Effector memory CD8-positive, alpha-beta T cell (primary cell): ENCODE measurements around the gene FAM240B.

Source experiments
- ATAC-seq: fragments of 150-1000 bp; cut with Tn5 transposase; replicated peaks from 2 replicates; pipeline ENCODE4 v1.10.0; 2021; ENCODE audit warnings: mild to moderate bottlenecking, moderate library complexity
- DNase-seq, 3 experiments: peaks; one replicate each; pipeline ENCODE4 v3.0.0; 2021
- H3K27ac Mint-ChIP-seq, 2 donors: one replicate each; pipeline ENCODE4 v1.8.0; 2022; ENCODE audit warnings: mild to moderate bottlenecking in 2 of 2, mixed read lengths in 2 of 2, moderate library complexity in 2 of 2
- H3K27me3 Mint-ChIP-seq, 2 donors: one replicate each; pipeline ENCODE4 v1.8.0; 2022; ENCODE audit warnings: mixed read lengths in 2 of 2
- H3K36me3 Mint-ChIP-seq: one replicate; pipeline ENCODE4 v1.8.0; 2022; ENCODE audit warnings: mild to moderate bottlenecking, moderate library complexity, mixed read lengths; ENCODE audit not compliant: insufficient read depth
- H3K4me1 Mint-ChIP-seq, 2 donors: one replicate each; pipeline ENCODE4 v1.8.0; 2022; ENCODE audit warnings: low read depth in 2 of 2, mixed read lengths in 2 of 2
- H3K4me3 Mint-ChIP-seq, 2 donors: one replicate each; pipeline ENCODE4 v1.8.0; 2022; ENCODE audit warnings: mild to moderate bottlenecking in 2 of 2, mixed read lengths in 2 of 2, moderate library complexity in 2 of 2
- H3K9me3 Mint-ChIP-seq, 2 donors: one replicate each; pipeline ENCODE4 v1.8.0; 2022; ENCODE audit warnings: mixed read lengths in 2 of 2

The FAM240B gene

DNA sequence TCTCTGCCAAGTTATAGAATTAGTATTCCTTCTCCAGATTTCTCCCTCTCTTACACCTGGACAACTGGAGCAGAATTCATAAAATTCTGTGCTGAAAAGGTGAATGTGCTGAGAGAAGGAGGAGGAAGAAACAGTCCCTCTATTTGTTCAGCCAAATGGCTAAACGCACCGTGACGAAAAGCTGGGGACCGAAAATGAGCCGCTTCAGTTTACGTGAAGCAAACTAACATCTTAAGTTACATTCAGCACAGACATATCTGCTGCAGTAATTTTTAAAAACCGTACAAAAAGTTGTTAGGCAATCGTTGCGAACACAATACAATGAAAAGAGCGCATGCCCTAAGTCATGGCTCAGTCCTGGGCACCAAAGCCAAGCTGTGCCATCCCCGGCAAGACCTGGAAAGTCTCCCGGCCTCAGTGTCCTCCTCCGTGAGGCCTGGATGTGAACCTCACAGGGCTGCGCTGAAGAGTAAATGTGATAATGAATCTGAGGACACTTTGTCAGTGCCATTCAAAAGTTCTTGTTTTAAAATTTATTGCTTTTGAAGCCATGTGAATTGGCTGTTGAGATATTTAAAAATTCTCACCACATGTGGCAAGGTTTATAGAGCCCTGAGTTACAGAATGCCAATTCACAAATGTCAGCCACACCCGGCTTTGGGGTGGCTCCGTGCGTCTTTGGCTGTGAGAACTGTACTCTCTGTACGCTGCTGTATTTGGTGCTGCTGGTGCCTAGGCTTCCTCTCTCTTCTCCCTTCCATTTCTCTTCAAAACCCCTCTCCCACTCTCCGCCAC is 46.3 kb downstream of the FAM240B start:
- Mint-ChIP-seq H3K36me3 (no peaks in the 10 kb centered on the region), H3K4me1 (peaks cover 4 to 7% of the 10 kb centered on the region in 2 donors), H3K9me3 (no peaks in the 10 kb centered on the region), H3K27ac (no peak overlapping the region), H3K4me3 (no peak overlapping the region), H3K27me3 (peaks cover 20 to 36% of the 10 kb centered on the region in 2 donors)
- ATAC-seq (no peak), DNase-seq (no peak)

- H3K4me3 Mint-ChIP-seq: no peak overlapping the region
- H3K4me1 Mint-ChIP-seq: peaks cover 4 to 7% of the 10 kb centered on the region in 2 donors
- no peak for ATAC-seq
- H3K9me3 Mint-ChIP-seq: no peaks in the 10 kb centered on the region
- no peaks in the 10 kb centered on the region for H3K36me3 Mint-ChIP-seq
- no peak overlapping the region for H3K27ac Mint-ChIP-seq
- no peak for DNase-seq
- H3K27me3 Mint-ChIP-seq: peaks cover 12 to 34% of the 10 kb centered on the region in 2 donors
Observed at GRCh38 chr9:38671748-38672147, 48.2 kb downstream of the FAM240B start.

DNA sequence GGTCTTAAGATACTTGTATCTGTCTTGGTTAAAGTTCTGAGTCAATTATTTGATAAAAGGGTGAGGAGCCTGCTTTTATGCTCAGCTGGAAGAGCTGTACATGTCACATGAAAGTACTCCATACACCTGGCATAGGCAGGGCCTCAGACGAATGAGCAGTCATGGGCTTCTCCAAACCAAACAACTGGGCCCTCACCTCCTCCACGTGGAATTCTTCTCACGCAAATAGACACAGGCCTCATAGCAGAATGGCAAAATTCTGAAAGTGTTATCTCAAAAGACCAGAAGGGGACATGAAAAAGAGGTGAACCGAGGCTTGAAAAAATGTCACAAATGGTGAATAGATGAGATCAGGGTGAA is 48.6 kb downstream of the FAM240B start:
- Mint-ChIP-seq H3K27me3 (peaks cover 12 to 33% of the 10 kb centered on the region in 2 donors), H3K4me3 (no peak overlapping the region), H3K9me3 (no peaks in the 10 kb centered on the region), H3K36me3 (no peaks in the 10 kb centered on the region), H3K27ac (no peak overlapping the region), H3K4me1 (peaks cover 4 to 7% of the 10 kb centered on the region in 2 donors)
- ATAC-seq: no peak
- no peak for DNase-seq

GRCh38 chr9:38670542-38671371 is 49.2 kb downstream of the FAM240B start:
- Mint-ChIP-seq H3K9me3 (no peaks in the 10 kb centered on the region), H3K27me3 (peaks cover 12 to 29% of the 10 kb centered on the region in 2 donors), H3K27ac (no peak overlapping the region), H3K36me3 (no peaks in the 10 kb centered on the region), H3K4me1 (peaks cover 4 to 7% of the 10 kb centered on the region in 2 donors), H3K4me3 (no peak overlapping the region)
- no peak for ATAC-seq
- DNase-seq: no peak

DNA sequence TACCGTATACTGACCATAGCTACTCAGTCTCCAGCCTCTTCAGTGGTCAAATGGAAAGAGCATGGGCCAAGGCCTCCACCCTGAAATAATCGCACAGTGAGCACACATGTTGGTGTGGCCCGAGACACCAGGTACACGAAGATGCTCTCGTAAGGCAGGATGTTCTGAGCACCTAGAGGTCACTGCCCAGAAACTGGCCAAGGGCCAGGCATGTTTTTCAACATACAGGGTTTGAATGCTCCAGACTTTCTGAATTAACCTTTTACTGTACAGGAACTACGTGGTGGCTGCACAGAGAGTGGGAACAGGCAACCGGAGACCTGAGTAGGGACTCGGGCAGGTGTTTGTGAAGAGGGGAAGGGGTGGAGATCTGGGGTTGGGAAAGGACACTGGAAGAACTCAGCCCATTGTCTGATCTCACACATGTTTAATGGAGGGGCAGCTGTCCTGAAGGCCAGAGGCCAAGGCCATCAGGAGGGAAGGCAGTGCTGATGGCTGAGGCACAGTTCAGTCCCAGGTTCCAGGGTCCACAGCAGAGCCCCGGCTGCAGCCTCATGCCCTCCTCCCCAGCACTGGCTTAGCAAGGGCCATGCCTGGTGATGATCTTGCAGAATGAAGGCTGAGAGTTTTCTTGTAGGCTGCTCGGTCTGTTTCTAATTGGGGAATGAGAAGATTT is 51.0 kb downstream of the FAM240B start:
- H3K27me3 Mint-ChIP-seq: peaks cover 21 to 25% of the 10 kb centered on the region in 2 donors
- no peak overlapping the region for H3K27ac Mint-ChIP-seq
- ATAC-seq: no peak
- no peak for DNase-seq
- no peaks in the 10 kb centered on the region for H3K9me3 Mint-ChIP-seq
- H3K4me3 Mint-ChIP-seq: no peak overlapping the region
- peaks cover 4 to 7% of the 10 kb centered on the region in 2 donors for H3K4me1 Mint-ChIP-seq
- H3K36me3 Mint-ChIP-seq: no peaks in the 10 kb centered on the region

GRCh38 chr9:38662763-38663593 is 57.0 kb downstream of the FAM240B start:
- Mint-ChIP-seq H3K4me1 (no peaks in the 10 kb centered on the region), H3K27me3 (peaks cover 34 to 40% of the 10 kb centered on the region in 2 donors), H3K4me3 (no peak overlapping the region), H3K36me3 (no peaks in the 10 kb centered on the region), H3K27ac (no peak overlapping the region), H3K9me3 (no peaks in the 10 kb centered on the region)
- DNase-seq: no peak
- ATAC-seq: no peak

- H3K9me3 Mint-ChIP-seq: no peaks in the 10 kb centered on the region
Observed at GRCh38 chr9:38659538-38659937, 60.4 kb downstream of the FAM240B start.

DNA sequence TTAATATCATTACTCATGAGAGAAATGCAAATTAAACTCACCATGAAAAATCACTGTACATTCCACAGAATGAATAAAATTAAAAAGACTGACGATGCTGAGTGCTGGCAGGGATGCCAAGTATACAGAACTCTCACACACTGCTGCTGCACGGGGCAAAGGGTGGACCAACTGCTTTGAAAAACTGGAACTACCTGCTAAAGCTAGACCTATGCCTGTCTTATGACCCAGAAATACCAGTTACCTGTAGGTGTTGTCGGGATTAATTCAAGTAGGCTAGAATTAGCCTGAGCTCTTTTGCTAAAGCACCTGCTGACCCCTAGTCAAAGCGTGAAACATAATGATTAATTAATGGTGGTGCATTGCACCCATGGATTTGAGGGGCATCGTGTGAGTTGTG is 63.0 kb downstream of the FAM240B start:
- ATAC-seq (no peak), DNase-seq (no peak)
- Mint-ChIP-seq H3K9me3 (no peaks in the 10 kb centered on the region), H3K36me3 (no peaks in the 10 kb centered on the region), H3K4me3 (no peak overlapping the region), H3K27me3 (peaks cover 34 to 43% of the 10 kb centered on the region in 2 donors), H3K4me1 (no peaks in the 10 kb centered on the region), H3K27ac (no peak overlapping the region)

More at GRCh38 chr9:38659538-38659937, 60.4 kb downstream of the FAM240B start:
- ATAC-seq (no peak), DNase-seq (no peak)
- Mint-ChIP-seq H3K36me3 (no peaks in the 10 kb centered on the region), H3K27ac (no peak overlapping the region), H3K4me1 (no peaks in the 10 kb centered on the region), H3K27me3 (peaks cover 39 to 46% of the 10 kb centered on the region in 2 donors), H3K4me3 (no peak overlapping the region)

- Mint-ChIP-seq H3K9me3 (peaks cover 0 to 3% of the 10 kb centered on the region in 2 donors), H3K4me3 (no peak overlapping the region), H3K36me3 (no peaks in the 10 kb centered on the region), H3K4me1 (no peaks in the 10 kb centered on the region), H3K27me3 (peaks cover 35 to 37% of the 10 kb centered on the region in 2 donors), H3K27ac (no peak overlapping the region)
- no peak for ATAC-seq
- no peak for DNase-seq
Observed at GRCh38 chr9:38652486-38652885, 67.4 kb downstream of the FAM240B start.

GRCh38 chr9:38652044-38652443 is 67.9 kb downstream of the FAM240B start:
- Mint-ChIP-seq H3K27ac (no peak overlapping the region), H3K9me3 (peaks cover 0 to 3% of the 10 kb centered on the region in 2 donors), H3K27me3 (peaks cover 31 to 37% of the 10 kb centered on the region in 2 donors), H3K4me3 (no peak overlapping the region), H3K4me1 (no peaks in the 10 kb centered on the region), H3K36me3 (no peaks in the 10 kb centered on the region)
- DNase-seq (no peak), ATAC-seq (no peak)

DNA sequence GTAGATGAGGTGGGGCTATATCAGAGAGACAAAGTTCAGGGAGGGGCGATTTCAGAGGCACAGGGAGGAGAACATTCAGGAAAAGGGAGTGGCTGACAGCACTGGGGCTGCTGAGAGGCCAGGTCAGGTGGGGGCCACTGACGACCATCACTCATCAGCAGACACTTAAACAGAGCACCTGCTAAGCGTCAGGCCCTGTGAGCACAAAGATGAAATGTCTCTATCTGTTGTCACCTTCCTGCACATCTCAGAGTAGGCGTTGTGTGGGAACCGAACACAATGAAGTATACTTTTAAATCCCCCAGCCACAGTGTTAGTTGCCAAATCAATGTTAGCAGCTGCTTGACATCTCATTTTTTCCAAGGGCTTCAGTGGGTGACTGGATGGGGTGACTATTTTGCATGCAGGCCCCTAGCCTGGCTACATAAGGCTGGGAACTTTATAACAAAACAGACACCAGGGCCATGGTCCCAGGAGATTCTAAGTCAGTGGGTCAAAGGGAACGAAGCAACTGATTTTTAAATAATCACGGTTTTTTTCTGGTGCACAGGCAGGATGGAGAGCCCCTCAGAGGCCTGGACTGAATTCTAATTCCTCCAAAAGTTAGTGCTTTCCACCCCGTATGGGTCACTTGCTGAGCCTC is 68.4 kb downstream of the FAM240B start:
- Mint-ChIP-seq H3K27me3 (peaks cover 25 to 37% of the 10 kb centered on the region in 2 donors), H3K4me1 (no peaks in the 10 kb centered on the region), H3K4me3 (no peak overlapping the region), H3K36me3 (no peaks in the 10 kb centered on the region), H3K27ac (no peak overlapping the region), H3K9me3 (peaks cover 0 to 3% of the 10 kb centered on the region in 2 donors)
- no peak for DNase-seq
- no peak for ATAC-seq

DNA sequence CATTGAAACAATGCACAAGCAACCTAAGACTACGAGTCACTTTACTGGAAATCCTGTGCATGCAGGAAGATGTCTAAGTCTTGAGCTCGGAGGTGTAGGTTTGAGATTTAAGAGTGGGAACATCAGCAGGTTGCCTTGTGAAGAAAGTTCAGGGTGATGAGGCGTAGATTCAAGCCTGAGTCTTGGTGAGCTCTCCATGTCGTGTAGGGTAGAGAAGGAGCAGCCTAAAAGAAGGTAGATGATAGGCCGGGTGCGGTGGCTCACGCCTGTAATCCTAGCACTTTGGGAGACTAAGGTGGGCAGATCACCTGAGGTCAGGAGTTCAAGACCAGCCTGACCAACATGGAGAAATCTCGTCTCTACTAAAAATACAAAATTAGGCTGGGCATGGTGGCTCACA is 69.4 kb downstream of the FAM240B start:
- H3K27ac Mint-ChIP-seq: no peak overlapping the region
- no peak for ATAC-seq
- peaks cover 0 to 3% of the 10 kb centered on the region in 2 donors for H3K9me3 Mint-ChIP-seq
- no peak for DNase-seq
- peaks cover 3% of the 10 kb centered on the region for H3K36me3 Mint-ChIP-seq
- H3K27me3 Mint-ChIP-seq: peaks cover 23 to 29% of the 10 kb centered on the region in 2 donors
- no peak overlapping the region for H3K4me3 Mint-ChIP-seq
- no peaks in the 10 kb centered on the region for H3K4me1 Mint-ChIP-seq
